Stomach (tissue), 9 donors: ENCODE data around the gene EDEM2. TPM values are rescaled to one million over a fixed set of nuclear protein-coding genes. Genes with fewer than 3 reads are reported as not detected.
A peak's percentile ranks its signal among the peaks of the same experiment; 100 is the strongest.

Source experiments
- DNase-seq, 2 donors: peaks; one replicate each; pipeline versions ENCODE4 v3.0.0 to v3.0.0-alpha.2; 2013 to 2019
- H3K27ac ChIP-seq, 5 donors: fragments of 200-600 bp in 4 of 5; sonication (generic) in 4 of 5; one replicate each; pipeline ENCODE4 v1.5.1; 2013 to 2019; ENCODE audit warnings: mild to moderate bottlenecking in 1 of 5, moderate library complexity in 1 of 5
- H3K27me3 ChIP-seq, 3 donors: fragments of 200-600 bp; sonication (generic); one replicate each; pipeline ENCODE4 v1.5.1; 2017 to 2019; ENCODE audit warnings: mixed run types in 1 of 3
- H3K36me3 ChIP-seq, 4 donors: fragments of 200-600 bp; sonication (generic); 1 replicate in 3 of 4; 2 replicates in 1 of 4; pipeline ENCODE4 v1.5.1; 2016 to 2019
- H3K4me1 ChIP-seq, 4 donors: fragments of 200-600 bp; sonication (generic); one replicate each; pipeline ENCODE4 v1.5.1; 2016 to 2019
- H3K4me3 ChIP-seq, 4 donors: fragments of 200-600 bp; sonication (generic) in 3 of 4; one replicate each; pipeline ENCODE4 v1.5.1; 2016 to 2019; ENCODE audit warnings: mild to moderate bottlenecking in 1 of 4
- H3K9me3 ChIP-seq, 4 donors: fragments of 200-600 bp; sonication (generic); one replicate each; pipeline ENCODE4 v1.5.1; 2016 to 2019
- CTCF ChIP-seq, 7 experiments: fragments of 450-650 bp in 4 of 7; fragments of 200-600 bp in 3 of 7; sonication (generic) in 3 of 7; IDR thresholded peaks; one replicate each; pipeline ENCODE4 v1.5.1; 2016 to 2019; ENCODE audit warnings: antibody characterized with exemption in 7 of 7, control low read depth in 2 of 7, mild to moderate bottlenecking in 1 of 7
- EP300 ChIP-seq: sonication (generic); formaldehyde crosslinking; IDR thresholded peaks from one replicate; pipeline ENCODE4 v1.6.1; 2017; ENCODE audit warnings: antibody characterized with exemption
- POLR2A ChIP-seq, 4 donors: fragments of 450-650 bp; IDR thresholded peaks; one replicate each; pipeline ENCODE4 v1.6.1; 2016; ENCODE audit warnings: antibody characterized with exemption in 4 of 4, control low read depth in 2 of 4, mild to moderate bottlenecking in 1 of 4, moderate library complexity in 1 of 4
- POLR2AphosphoS5 ChIP-seq, 3 donors: sonication (generic); formaldehyde crosslinking; IDR thresholded peaks; one replicate each; pipeline ENCODE4 v1.6.1; 2016; ENCODE audit warnings: antibody characterized with exemption in 3 of 3
- WGBS, 5 donors: extraction: QIAGEN DNeasy Blood & Tissue Kit in 3 of 5; methylation state at CpG; one replicate each; pipeline versions ENCODE4 v1.1.5 to v1.1.7; 2013 to 2018; 5-methylcytosine and 5-hydroxymethylcytosine counted together
- intact Hi-C: fragments of 100-400 bp; cut with DNase I; formaldehyde crosslinking; loops from one replicate; pipeline ENCODE4 v1.15.1; 2023; ENCODE audit warnings: low total_unique reads
- polyA plus RNA-seq, 3 donors: library from polyadenylated mRNA; stranded (reverse); fragments of 200-250 nt; gene quantifications; one replicate each; pipeline ENCODE4 v1.2.3, GENCODE V29; 2013
- total RNA-seq, 5 donors: library from RNA; depleted of rRNA; stranded (reverse); fragments of >200 nt; gene quantifications; one replicate each; pipeline versions ENCODE4 v1.1.0 to v1.2.3, GENCODE V29; 2014 to 2016
- donor health status: healthy with polysubstance abuse.
- donor health status: Bipolar disorder and iron deficiency.
- donor health status: healthy.

The EDEM2 gene
- total and polyA plus RNA-seq, 8 donors: 7.9 to 55.8 (median 11.4) TPM

- 60 to 83% (median 74%) methylated on average over 11 of the region's 11 CpGs for WGBS, 5 donors
- intact Hi-C loops: no loop called here
- Histone ChIP-seq H3K27me3 (no peaks in the 10 kb centered on the region), H3K9me3 (no peaks in the 10 kb centered on the region), H3K36me3 (peaks cover 8 to 16% (median 12%) of the 10 kb centered on the region in 4 donors), H3K27ac (no peak overlapping the region), H3K4me1 (peaks cover 0 to 9% (median 5%) of the 10 kb centered on the region in 4 donors), H3K4me3 (no peak overlapping the region)
- TF ChIP-seq EP300 (no peak), POLR2AphosphoS5 (IDR thresholded peaks at IDR 0.05) (no peak), POLR2A (IDR thresholded peaks at IDR 0.05) (no peak), CTCF (IDR thresholded peaks at IDR 0.05) (no peak)
- no peak for DNase-seq
Observed at GRCh38 chr20:35179292-35180212, 32.4 kb upstream of the EDEM2 start.

- H3K4me3 ChIP-seq: no peak overlapping the region
- intact Hi-C loops: no loop called here
- no peak for DNase-seq
- no peak for TF ChIP-seq EP300
- H3K27ac ChIP-seq: no peak overlapping the region
- H3K27me3 ChIP-seq: no peaks in the 10 kb centered on the region
- 95 to 97% (median 96%) methylated on average over 14 of the region's 14 CpGs for WGBS, 5 donors
- H3K36me3 ChIP-seq: peaks cover 8 to 16% (median 12%) of the 10 kb centered on the region in 4 donors
- no peaks in the 10 kb centered on the region for H3K9me3 ChIP-seq
- peaks cover 0 to 33% (median 26%) of the 10 kb centered on the region in 4 donors for H3K4me1 ChIP-seq
Observed at GRCh38 chr20:35176132-35176531, 29.0 kb upstream of the EDEM2 start.

- intact Hi-C loops: no loop called here
- 38 to 57% (median 48%) methylated on average over 38 to 49 of the region's 49 CpGs for WGBS, 5 donors
- Histone ChIP-seq H3K9me3 (no peaks in the 10 kb centered on the region), H3K4me3 (peak overlapping the region; percentile 0 to 35 (median 9)), H3K36me3 (peaks cover 8 to 16% (median 12%) of the 10 kb centered on the region in 4 donors), H3K4me1 (peaks cover 0 to 34% (median 27%) of the 10 kb centered on the region in 4 donors), H3K27ac (peak overlapping the region in 1 of 5 donors; percentile 47), H3K27me3 (no peaks in the 10 kb centered on the region)
- TF ChIP-seq POLR2A (IDR thresholded peaks at IDR 0.05) (no peak), EP300 (no peak), POLR2AphosphoS5 (IDR thresholded peaks at IDR 0.05) (peak in 1 of 3 donors; percentile 18), CTCF (IDR thresholded peaks at IDR 0.05) (no peak)
- peak; percentile 64 to 79 for DNase-seq
Observed at GRCh38 chr20:35174458-35175216, 27.5 kb upstream of the EDEM2 start.

GRCh38 chr20:35173576-35174192 lies 26.5 kb upstream of the EDEM2 start:
- Histone ChIP-seq H3K4me1 (peaks cover 0 to 34% (median 25%) of the 10 kb centered on the region in 4 donors), H3K36me3 (peaks cover 8 to 16% (median 12%) of the 10 kb centered on the region in 4 donors), H3K9me3 (no peaks in the 10 kb centered on the region), H3K4me3 (peak overlapping the region in 3 of 4 donors; percentile 0 to 35 (median 17)), H3K27ac (peak overlapping the region in 1 of 5 donors; percentile 76), H3K27me3 (no peaks in the 10 kb centered on the region)
- TF ChIP-seq CTCF (IDR thresholded peaks at IDR 0.05) (no peak), EP300 (no peak), POLR2AphosphoS5 (IDR thresholded peaks at IDR 0.05) (no peak), POLR2A (IDR thresholded peaks at IDR 0.05) (no peak)
- no peak for DNase-seq
- intact Hi-C loops: no loop called here
- 66 to 88% (median 81%) methylated on average over 12 of the region's 12 CpGs for WGBS, 5 donors
